WTC11 (cell line): Measurements from ENCODE around the gene IRF1.

ENCODE experiments used
- CREM ChIP-seq: sonication (generic); formaldehyde crosslinking; IDR thresholded peaks from 2 replicates; pipeline ENCODE4 v1.8.1; 2022; ENCODE audit warnings: mild to moderate bottlenecking, missing genetic modification reagents, moderate library complexity
- MAX ChIP-seq: sonication (generic); formaldehyde crosslinking; IDR thresholded peaks from 2 replicates; pipeline ENCODE4 v1.8.0; 2022; ENCODE audit warnings: mild to moderate bottlenecking, missing genetic modification reagents
- NFYB ChIP-seq: sonication (generic); formaldehyde crosslinking; conservative IDR thresholded peaks from 2 replicates; pipeline ENCODE4 v1.8.0; 2022; ENCODE audit warnings: low read depth, missing genetic modification reagents
- TF ChIP-seq, protein P1 (sequence below): fragments of 200-600 bp; IDR thresholded peaks from 2 replicates; pipeline ENCODE4 v1.8.0; 2022; ENCODE audit warnings: antibody characterized with exemption
- TF ChIP-seq, protein P2 (sequence below): sonication (generic); formaldehyde crosslinking; IDR thresholded peaks from 2 replicates; pipeline ENCODE4 v1.8.1; 2022; ENCODE audit warnings: low read depth, mild to moderate bottlenecking, moderate library complexity, missing genetic modification reagents, borderline replicate concordance

DNA sequence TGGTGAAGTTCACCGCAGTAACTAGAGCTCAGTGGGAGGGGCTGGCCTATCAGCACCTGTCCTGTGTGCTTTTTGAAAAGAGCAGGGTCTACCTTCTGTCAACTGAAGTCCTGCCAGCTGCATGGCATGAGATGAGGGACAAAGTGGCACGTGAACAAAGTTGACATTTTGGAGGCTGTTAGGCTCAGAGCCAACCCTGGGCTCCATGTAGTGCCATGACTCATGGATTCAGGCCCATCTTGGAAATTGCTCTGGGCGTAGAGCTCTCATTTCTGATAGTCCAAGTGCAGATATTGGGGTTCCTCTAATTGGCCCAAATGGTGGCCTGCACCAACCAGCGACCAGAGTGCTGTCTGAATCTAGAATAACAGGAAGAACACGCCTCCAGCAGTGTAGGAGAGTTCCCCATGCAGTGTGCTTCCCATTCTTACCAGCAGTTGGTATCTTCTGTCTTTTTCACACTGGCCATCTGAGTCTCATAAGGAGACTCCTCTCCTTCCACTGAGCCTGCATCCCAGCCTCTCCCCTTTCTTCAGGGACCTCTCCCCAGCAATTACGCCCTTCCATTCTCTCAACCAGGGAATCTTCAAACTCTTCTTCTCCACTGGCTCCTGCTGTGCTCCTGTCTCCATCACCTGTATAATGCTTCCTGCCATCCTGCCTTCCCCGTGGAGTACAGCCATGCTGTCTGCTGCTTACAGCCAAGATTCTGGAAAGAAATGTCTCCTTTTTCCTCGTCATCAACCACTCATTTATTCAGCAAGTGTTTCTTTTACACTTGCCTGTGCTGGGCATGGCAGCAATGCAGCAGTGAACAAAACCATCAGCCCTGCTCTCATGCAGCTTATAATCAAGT lies 30.4 kb downstream of the IRF1 start:
- TF ChIP-seq, protein P1, sequence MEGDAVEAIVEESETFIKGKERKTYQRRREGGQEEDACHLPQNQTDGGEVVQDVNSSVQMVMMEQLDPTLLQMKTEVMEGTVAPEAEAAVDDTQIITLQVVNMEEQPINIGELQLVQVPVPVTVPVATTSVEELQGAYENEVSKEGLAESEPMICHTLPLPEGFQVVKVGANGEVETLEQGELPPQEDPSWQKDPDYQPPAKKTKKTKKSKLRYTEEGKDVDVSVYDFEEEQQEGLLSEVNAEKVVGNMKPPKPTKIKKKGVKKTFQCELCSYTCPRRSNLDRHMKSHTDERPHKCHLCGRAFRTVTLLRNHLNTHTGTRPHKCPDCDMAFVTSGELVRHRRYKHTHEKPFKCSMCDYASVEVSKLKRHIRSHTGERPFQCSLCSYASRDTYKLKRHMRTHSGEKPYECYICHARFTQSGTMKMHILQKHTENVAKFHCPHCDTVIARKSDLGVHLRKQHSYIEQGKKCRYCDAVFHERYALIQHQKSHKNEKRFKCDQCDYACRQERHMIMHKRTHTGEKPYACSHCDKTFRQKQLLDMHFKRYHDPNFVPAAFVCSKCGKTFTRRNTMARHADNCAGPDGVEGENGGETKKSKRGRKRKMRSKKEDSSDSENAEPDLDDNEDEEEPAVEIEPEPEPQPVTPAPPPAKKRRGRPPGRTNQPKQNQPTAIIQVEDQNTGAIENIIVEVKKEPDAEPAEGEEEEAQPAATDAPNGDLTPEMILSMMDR = no peak; the same call in 1 of the 2 replicates
- TF ChIP-seq CREM = no peak
- TF ChIP-seq NFYB (CRISPR knock-in tag) = no peak
- TF ChIP-seq MAX (CRISPR knock-in tag) = no peak
- TF ChIP-seq, protein P2, sequence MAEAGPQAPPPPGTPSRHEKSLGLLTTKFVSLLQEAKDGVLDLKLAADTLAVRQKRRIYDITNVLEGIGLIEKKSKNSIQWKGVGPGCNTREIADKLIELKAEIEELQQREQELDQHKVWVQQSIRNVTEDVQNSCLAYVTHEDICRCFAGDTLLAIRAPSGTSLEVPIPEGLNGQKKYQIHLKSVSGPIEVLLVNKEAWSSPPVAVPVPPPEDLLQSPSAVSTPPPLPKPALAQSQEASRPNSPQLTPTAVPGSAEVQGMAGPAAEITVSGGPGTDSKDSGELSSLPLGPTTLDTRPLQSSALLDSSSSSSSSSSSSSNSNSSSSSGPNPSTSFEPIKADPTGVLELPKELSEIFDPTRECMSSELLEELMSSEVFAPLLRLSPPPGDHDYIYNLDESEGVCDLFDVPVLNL (CRISPR knock-in tag) = no peak
